ENCODE measurements around the gene DHRS9.

Gene DHRS9

DNA sequence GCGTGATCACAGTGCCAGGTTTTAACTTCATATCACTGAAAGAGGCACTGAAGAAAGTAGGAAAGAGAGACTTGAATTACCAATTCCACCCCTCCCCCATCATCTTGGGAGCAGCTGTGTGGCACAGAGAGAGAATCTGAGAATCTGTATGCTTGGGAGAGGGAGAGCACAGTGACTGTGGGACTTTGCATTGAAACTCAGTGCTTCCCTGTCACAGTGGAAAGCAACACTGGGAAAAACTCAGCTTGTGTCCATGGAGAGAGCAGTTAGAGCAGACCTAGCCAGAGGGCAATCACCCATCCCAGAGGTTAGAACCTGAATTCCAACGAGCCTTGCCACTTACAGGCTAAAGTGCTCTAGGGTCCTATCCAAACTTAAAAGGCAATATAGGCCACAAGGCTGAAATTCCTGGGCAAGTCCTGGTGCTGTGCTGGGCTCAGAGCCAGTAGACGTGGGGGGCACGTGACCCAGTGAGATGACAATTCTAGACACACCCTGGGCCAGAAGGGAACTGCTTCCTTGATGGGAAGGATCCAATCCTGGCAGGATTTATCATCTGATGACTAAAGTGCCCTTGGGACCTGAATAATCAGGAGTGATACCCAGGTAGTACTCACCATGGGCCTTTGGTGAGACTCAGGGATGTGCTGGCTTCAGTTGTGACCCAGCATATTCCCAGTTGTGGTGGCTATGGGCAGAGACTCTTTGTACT is 22.8 kb upstream of the DHRS9 start:
- Histone ChIP-seq H3K4me2 (ENCODE audit: low read depth, low read length) (no peak overlapping the region), H3K4me1 (ENCODE audit: low read length) (0 out of 2 replicates have a peak, but pooled peaks cover 1% of the 10 kb centered on the region)
- no peak for DNase-seq

DNA sequence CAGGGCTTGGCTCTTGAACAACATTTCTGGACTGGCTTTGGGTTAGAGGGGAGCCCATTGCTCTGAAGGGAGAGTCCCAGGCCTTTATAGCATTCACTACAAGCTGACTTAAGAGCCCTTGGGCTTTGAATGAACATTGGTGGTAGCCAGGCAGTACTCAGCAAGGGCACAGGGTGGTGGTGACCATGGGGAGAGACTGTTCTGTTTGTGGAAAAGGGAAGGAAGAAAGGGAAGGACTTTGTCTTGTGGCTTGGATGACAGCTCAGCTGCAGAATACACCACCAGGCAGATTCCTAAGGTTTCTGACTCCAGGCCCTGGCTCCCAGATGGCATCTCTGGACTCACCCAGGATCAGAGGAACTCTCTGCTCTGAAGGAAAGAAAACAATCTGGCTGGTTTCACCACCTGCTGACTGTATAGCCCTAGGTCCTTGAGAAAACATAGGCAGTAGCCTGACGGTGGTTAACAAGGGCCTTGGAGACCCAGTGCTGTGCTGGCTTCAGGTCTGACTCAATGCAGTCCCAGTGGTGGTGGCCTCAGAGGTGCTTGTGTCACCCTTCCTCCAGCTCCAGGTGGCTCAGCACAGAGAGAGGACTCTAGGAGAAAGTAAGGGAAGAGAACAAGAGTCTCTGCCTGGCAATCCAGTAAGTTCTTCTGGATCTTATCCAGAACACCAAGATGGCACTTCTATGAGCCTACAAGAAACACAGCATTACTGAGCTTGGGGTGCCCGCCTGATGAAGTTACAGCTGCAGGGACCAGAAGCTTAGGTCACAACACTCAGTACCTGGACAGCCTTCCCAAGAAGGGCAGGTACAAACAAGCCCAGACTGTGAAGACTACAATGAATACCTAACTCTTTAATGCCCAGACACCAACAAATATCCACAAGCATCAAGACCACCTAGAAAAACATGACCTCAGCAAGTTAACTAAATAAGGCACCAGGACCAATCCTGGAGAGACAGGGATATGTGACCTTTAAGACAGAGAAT is 21.8 kb upstream of the DHRS9 start:
- Histone ChIP-seq H3K4me3 (ENCODE audit: low read length) (no peak overlapping the region), H3K9me2 (replicated peaks; ENCODE audit: insufficient read depth, low read length) (no peaks in the 10 kb centered on the region), H3K4me1 (ENCODE audit: low read length) (no peaks in the 10 kb centered on the region), H3K79me2 (ENCODE audit: low read length) (no peaks in the 10 kb centered on the region), H3F3A (ENCODE audit: insufficient read depth, low read length) (no peaks in the 10 kb centered on the region), H3K9ac (ENCODE audit: low read length) (no peak overlapping the region), H3K27ac (ENCODE audit: low read length) (no peak overlapping the region), H4K20me1 (ENCODE audit: insufficient read depth, low read length) (no peaks in the 10 kb centered on the region), H3K27me3 (replicated peaks; ENCODE audit: insufficient read depth, low read length) (no peaks in the 10 kb centered on the region), H2AFZ (ENCODE audit: low read length) (no peak overlapping the region), H3K9me3 (replicated peaks; ENCODE audit: insufficient read depth, low read length) (no peaks in the 10 kb centered on the region), H3K4me2 (ENCODE audit: low read depth, low read length) (no peak overlapping the region), H3K36me3 (replicated peaks; ENCODE audit: insufficient read depth, low read length) (no peaks in the 10 kb centered on the region)
- DNase-seq, result no peak
- TF ChIP-seq EZH2 (optimal IDR thresholded peaks at IDR 0.05; ENCODE audit: low read depth, low read length) (no peak), EZH2phosphoT487 (IDR thresholded peaks at IDR 0.05; ENCODE audit: low read length) (no peak)
- TF ChIP-seq, protein P1, sequence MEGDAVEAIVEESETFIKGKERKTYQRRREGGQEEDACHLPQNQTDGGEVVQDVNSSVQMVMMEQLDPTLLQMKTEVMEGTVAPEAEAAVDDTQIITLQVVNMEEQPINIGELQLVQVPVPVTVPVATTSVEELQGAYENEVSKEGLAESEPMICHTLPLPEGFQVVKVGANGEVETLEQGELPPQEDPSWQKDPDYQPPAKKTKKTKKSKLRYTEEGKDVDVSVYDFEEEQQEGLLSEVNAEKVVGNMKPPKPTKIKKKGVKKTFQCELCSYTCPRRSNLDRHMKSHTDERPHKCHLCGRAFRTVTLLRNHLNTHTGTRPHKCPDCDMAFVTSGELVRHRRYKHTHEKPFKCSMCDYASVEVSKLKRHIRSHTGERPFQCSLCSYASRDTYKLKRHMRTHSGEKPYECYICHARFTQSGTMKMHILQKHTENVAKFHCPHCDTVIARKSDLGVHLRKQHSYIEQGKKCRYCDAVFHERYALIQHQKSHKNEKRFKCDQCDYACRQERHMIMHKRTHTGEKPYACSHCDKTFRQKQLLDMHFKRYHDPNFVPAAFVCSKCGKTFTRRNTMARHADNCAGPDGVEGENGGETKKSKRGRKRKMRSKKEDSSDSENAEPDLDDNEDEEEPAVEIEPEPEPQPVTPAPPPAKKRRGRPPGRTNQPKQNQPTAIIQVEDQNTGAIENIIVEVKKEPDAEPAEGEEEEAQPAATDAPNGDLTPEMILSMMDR (IDR thresholded peaks at IDR 0.05; ENCODE audit: low read length), result no peak

More for the DNA sequence above, 22.8 kb upstream of the DHRS9 start:
- H3K9me2 ChIP-seq (replicated peaks; ENCODE audit: insufficient read depth, low read length), result no peaks in the 10 kb centered on the region
- no peak overlapping the region for H3K27ac ChIP-seq (ENCODE audit: low read length)
- no peak for TF ChIP-seq EZH2phosphoT487 (IDR thresholded peaks at IDR 0.05; ENCODE audit: low read length)
- TF ChIP-seq, protein P1 (IDR thresholded peaks at IDR 0.05; ENCODE audit: low read length), result no peak
- no peak for TF ChIP-seq EZH2 (optimal IDR thresholded peaks at IDR 0.05; ENCODE audit: low read depth, low read length)
- no peaks in the 10 kb centered on the region for H3F3A ChIP-seq (ENCODE audit: insufficient read depth, low read length)
- no peaks in the 10 kb centered on the region for H4K20me1 ChIP-seq (ENCODE audit: insufficient read depth, low read length)
- no peaks in the 10 kb centered on the region for H3K9me3 ChIP-seq (replicated peaks; ENCODE audit: insufficient read depth, low read length)
- no peaks in the 10 kb centered on the region for H3K27me3 ChIP-seq (replicated peaks; ENCODE audit: insufficient read depth, low read length)
- H3K36me3 ChIP-seq (replicated peaks; ENCODE audit: insufficient read depth, low read length), result no peaks in the 10 kb centered on the region
- no peak overlapping the region for H3K4me3 ChIP-seq (ENCODE audit: low read length)
- H3K9ac ChIP-seq (ENCODE audit: low read length), result no peak overlapping the region
- no peak overlapping the region for H2AFZ ChIP-seq (ENCODE audit: low read length)
- H3K79me2 ChIP-seq (ENCODE audit: low read length), result no peaks in the 10 kb centered on the region

DNA sequence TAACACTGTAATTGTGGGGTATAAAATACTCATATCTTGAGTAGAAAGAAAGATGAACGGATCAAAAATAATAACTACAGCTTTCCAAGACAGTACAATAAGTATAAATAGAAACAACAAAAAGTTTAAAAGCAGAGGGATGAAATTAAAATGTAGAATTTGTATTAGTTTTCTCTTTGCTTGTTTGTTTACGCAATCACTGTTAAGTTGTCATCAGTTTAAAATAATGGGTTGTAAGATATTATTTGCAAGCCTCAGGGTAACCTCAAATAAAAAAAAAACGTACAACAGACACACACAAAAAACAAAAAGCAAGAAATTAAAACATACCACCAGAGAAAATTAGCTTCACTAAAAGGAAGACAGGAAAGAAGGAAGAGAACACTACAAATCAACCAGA is 20.2 kb upstream of the DHRS9 start:
- Histone ChIP-seq H3K36me3 (replicated peaks; ENCODE audit: insufficient read depth, low read length) (no peaks in the 10 kb centered on the region), H3K4me2 (ENCODE audit: low read depth, low read length) (no peak overlapping the region), H3K9me2 (replicated peaks; ENCODE audit: insufficient read depth, low read length) (no peaks in the 10 kb centered on the region), H3K4me1 (ENCODE audit: low read length) (no peaks in the 10 kb centered on the region), H3F3A (ENCODE audit: insufficient read depth, low read length) (no peaks in the 10 kb centered on the region), H3K27ac (ENCODE audit: low read length) (no peak overlapping the region), H3K4me3 (ENCODE audit: low read length) (no peak overlapping the region), H3K79me2 (ENCODE audit: low read length) (no peaks in the 10 kb centered on the region), H3K27me3 (replicated peaks; ENCODE audit: insufficient read depth, low read length) (no peaks in the 10 kb centered on the region), H4K20me1 (ENCODE audit: insufficient read depth, low read length) (no peaks in the 10 kb centered on the region), H2AFZ (ENCODE audit: low read length) (no peak overlapping the region), H3K9ac (ENCODE audit: low read length) (no peak overlapping the region), H3K9me3 (replicated peaks; ENCODE audit: insufficient read depth, low read length) (no peaks in the 10 kb centered on the region)
- DNase-seq, result no peak
- TF ChIP-seq, protein P1 (IDR thresholded peaks at IDR 0.05; ENCODE audit: low read length), result no peak
- no peak for TF ChIP-seq EZH2phosphoT487 (IDR thresholded peaks at IDR 0.05; ENCODE audit: low read length)
- TF ChIP-seq EZH2 (optimal IDR thresholded peaks at IDR 0.05; ENCODE audit: low read depth, low read length), result no peak
